ENCODE data around the gene FOXL1.

- TF ChIP-seq CTCF (conservative IDR thresholded peaks at IDR 0.05; ENCODE audit: low read depth, low read length) (no peak), EZH2 (IDR thresholded peaks at IDR 0.05; ENCODE audit: borderline replicate concordance, low read depth, low read length, poor library complexity, severe bottlenecking) (no peak)
These were observed 28.1 kb upstream of the FOXL1 start for GRCh38 chr16:86550281-86550680.
